Omental fat pad (tissue), 4 donors: Measurements from ENCODE around the gene FASTKD2. TPM values are rescaled to one million over a fixed set of nuclear protein-coding genes. Genes with fewer than 3 reads are reported as not detected.

Source experiments
- ATAC-seq: fragments of 150-250 bp; one replicate; pipeline ENCODE4 v1.9.1; 2016; ENCODE audit warnings: mild to moderate bottlenecking, moderate library complexity; ENCODE audit not compliant: low FRiP score
- DNase-seq: peaks from one replicate; pipeline ENCODE4 v3.0.0-alpha.2; 2019; ENCODE audit warnings: low spot score
- total RNA-seq, 4 donors: library from RNA; depleted of rRNA; stranded (reverse); fragments of >200 nt; gene quantifications; one replicate each; pipeline ENCODE4 v1.1.0, GENCODE V29; 2016
- TF ChIP-seq, protein P1 (sequence below), 3 donors: fragments of 450-650 bp; IDR thresholded peaks; one replicate each; pipeline ENCODE4 v1.5.1; 2016 to 2017; ENCODE audit warnings: antibody characterized with exemption in 3 of 3, mild to moderate bottlenecking in 3 of 3, moderate library complexity in 2 of 3

The FASTKD2 gene
- total RNA-seq, 4 donors from 2014 or later = 27.8 to 51.3 (median 31.3) TPM

DNA sequence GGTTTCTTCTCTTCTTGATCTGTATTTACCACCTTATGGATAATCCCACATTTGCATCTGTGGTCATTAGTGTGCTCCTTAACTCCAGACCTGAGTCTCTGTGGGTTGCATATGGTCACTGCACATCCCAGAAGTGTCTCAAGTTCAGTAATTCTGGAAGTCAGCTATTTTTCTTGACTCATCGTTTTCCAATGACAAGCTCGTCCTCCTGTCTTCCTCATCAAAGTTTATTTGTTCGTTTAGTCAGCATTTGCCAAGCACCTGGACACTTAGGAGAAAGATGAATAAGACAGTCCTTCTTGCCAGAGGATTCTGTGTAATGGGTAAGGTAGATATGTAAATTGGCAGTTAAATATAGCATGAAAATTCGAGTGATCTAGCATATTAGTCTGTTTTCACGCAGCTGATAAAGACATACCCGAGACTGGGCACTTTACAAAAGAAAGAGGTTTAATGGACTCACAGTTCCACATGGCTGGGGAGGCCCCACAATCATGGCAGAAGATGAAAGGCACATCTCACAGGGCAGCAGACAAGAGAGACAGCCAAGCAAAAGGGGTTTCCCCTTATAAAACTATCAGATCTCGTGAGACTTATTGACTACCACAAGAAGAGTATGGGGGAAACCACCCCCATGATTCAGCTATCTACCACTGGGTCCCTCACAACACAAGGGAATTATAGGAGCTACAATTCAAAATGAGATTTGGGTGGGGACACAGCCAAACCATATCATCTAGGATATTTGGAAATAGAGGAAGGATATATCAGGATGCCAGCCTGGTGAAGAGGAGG lies 19.4 kb downstream of the FASTKD2 start:
- DNase-seq (no peak), ATAC-seq (no peak)
- TF ChIP-seq, protein P1, sequence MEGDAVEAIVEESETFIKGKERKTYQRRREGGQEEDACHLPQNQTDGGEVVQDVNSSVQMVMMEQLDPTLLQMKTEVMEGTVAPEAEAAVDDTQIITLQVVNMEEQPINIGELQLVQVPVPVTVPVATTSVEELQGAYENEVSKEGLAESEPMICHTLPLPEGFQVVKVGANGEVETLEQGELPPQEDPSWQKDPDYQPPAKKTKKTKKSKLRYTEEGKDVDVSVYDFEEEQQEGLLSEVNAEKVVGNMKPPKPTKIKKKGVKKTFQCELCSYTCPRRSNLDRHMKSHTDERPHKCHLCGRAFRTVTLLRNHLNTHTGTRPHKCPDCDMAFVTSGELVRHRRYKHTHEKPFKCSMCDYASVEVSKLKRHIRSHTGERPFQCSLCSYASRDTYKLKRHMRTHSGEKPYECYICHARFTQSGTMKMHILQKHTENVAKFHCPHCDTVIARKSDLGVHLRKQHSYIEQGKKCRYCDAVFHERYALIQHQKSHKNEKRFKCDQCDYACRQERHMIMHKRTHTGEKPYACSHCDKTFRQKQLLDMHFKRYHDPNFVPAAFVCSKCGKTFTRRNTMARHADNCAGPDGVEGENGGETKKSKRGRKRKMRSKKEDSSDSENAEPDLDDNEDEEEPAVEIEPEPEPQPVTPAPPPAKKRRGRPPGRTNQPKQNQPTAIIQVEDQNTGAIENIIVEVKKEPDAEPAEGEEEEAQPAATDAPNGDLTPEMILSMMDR (IDR thresholded peaks at IDR 0.05) = no peak

DNA sequence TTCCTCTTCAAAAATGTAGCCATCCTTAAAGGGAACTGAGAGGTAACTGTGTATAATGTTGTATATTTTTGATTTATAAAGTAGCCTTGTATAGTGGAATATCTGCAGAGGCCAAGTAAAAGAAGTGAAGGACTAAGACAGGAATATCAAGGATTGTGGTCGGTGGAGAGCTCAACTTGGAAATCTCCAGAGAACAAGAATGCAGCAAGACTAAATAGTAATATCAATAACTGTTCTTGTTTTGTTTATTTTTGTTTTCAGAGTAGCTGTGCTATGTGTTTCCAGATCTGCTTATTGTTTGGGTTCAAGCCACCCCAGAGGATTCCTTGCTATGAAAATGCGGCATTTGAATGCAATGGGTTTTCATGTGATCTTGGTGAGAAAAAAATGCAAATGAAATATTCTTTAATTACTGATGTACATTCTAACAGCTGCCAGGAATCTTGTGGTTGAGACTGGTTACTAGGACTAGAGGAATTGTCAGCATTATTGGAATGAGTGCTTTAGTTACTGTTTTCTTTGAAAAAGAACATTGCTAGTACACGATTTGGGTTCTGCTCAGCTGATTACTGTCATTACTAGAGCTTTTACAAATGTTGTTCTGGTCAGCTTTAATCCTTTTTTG lies 25.0 kb downstream of the FASTKD2 start:
- no peak for ATAC-seq
- TF ChIP-seq, protein P1 (IDR thresholded peaks at IDR 0.05) = no peak

DNA sequence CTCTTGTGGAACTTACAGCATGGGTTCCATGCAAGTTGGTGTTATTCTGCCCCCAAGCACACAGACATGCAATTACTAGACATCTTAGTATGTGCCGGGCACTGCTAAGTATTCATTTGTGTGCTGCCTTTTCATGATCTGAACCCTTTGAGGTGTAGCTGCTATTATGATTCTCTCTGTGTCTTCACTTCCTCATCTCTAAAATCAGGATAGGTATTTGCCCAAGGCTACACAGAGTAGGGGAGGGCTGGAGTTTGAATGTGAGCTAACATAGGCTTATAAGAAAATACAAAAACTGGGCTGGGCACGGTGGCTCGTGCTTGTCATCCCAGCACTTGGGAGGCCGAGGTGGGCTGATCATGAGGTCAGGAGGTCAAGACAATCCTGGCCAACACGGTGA lies 27.2 kb downstream of the FASTKD2 start:
- TF ChIP-seq, protein P1 (IDR thresholded peaks at IDR 0.05) = no peak
- no peak for DNase-seq
- no peak for ATAC-seq

More for the DNA sequence above, 25.0 kb downstream of the FASTKD2 start:
- no peak for DNase-seq

DNA sequence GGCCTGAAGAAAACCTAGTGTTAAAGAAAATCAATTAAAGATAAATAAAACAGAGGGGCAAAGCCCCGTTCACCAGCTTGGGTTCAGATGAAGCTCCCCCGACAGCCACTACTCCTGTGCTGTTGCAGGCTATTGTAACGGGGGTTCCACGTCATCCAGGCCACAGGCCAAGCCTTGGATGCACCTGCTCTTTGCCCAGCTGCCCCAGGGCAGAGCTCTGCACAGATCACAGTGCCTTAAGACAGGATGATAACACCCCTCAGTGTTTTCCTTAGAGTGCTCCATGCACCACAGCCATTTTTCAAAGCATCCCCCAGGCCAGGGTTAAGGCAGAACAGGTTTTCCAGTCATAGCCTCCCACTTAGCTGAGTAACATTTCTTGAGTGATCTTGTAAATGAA lies 32.0 kb downstream of the FASTKD2 start:
- DNase-seq = no peak
- TF ChIP-seq, protein P1 (IDR thresholded peaks at IDR 0.05) = no peak
- no peak for ATAC-seq

DNA sequence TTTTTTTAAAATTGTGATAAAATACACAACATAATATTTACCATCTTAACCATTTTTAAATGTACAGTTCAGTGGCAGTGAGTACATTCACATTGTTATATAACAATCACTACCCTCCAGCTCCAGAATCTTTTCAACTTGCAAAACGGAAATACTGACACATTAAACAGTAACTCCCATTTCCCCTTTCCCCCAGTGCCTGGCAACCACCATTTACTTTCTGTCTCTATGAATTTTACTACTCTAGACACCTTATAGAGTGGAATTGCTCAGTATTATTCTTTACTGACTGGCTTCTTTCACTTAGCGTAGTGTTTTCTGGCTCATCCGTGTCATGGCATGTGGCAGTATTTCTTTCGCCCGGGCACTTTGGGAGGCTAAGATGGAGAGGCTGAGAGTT lies 32.6 kb downstream of the FASTKD2 start:
- DNase-seq (no peak), ATAC-seq (no peak)
- TF ChIP-seq, protein P1 (IDR thresholded peaks at IDR 0.05) = no peak

DNA sequence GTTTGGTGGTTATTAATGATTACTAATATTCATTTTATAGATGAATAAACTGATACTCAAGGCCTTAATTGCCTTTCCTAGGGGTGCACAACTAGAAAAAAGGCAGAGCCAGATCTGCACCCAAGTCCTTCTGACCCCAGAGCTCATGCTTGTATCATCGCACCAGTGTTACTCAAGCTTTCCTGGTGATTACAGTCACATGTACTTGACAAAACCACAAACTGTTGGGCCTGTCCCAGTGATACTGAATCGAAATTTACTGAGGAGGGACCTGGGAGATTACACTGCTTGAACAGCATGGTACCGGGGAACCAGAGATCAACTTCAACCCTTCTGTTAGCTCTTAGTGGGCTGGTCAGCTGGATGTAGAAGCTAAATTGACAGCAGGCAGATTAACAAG lies 33.7 kb downstream of the FASTKD2 start:
- no peak for DNase-seq
- TF ChIP-seq, protein P1 (IDR thresholded peaks at IDR 0.05) = no peak
- no peak for ATAC-seq
